NCI-H1092 (cell line): ENCODE data around the gene PPP1R13B.

ENCODE experiments used
- DNase-seq: peaks from one replicate; lab custom pipeline; 2025; lab: John Stamatoyannopoulos, UW

The PPP1R13B gene

DNA sequence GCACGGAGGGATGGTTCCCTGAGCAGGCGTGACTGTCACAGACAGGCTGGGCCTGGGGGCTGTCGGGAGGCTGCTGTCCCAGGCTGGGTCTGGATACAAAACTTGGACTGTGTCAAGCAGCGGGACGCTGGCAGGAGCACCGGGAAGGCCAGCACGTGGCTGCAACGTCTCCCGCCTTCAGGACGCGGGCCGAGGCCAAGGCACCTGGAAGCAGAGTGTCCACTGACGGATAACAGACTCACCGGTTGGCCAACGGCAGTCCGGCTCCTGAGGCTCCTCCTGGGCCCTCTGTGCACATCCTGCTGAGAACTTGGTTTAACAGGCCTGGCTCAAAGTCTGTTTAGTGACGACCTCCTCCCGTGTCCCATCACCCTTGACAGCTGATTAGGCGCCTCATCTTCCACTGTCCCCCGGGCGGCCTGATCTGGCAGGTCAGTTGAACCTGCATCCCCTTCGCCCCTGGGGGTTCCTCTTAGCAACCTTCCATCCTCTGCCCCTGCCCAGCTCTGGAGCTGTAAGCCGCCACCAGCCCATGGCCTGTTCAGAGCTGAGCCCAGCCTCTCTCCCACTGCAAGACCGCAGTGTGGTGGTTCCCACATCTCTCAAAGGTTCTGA lies 134.6 kb downstream of the PPP1R13B start:
- no peak for DNase-seq

GRCh38 chr14:103711516-103712431 lies 135.6 kb downstream of the PPP1R13B start:
- no peak for DNase-seq

DNA sequence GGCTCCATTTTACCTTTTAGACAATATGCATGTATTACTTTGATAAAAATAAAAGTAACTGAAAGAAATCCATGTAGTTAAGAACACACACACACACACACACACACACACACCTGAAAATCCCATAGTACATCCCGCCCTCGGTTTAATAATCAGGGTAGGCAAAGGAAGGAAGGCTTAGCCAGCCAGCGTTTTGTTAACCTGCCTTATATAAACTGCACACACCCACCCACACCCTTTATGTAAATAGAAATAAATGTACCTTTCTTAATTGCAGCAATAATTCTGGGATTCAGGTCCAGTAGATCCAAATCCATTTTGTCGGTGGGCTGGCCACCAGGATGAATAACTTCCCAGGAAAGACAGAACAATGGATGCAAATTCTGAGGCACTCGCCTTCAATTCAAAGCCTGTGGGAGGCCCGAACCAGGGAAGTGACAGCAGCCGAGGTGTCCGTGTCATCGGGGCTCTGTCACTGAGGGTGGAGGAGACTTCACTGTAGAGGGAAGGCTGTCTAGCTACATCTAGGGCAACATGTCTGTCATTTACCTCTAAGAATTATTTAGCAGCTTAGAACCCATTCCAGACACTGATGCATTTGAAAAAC lies 136.5 kb downstream of the PPP1R13B start:
- DNase-seq: no peak

DNA sequence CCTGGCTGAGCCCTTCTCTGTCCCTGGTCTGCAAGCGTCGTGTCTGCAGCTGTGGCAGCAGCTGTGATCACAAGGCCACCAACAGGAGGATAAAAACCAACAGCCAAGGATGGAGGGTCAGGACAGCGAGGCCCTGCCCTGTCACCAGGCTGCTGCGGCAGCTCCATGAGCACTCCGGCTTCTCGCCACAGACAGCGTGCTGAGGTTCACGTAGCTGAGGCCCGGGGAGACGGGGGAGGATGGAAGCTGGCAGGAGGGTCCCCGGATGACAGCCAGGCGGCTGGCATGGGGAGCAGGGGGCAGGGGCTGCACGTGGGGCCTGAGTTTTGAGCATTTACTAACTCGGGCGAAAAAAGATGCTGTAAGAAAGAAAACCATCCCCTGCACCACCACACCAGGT lies 137.6 kb downstream of the PPP1R13B start:
- no peak for DNase-seq

- DNase-seq: no peak
Measured at GRCh38 chr14:103708750-103709187, 138.6 kb downstream of the PPP1R13B start.

- no peak for DNase-seq
Measured at GRCh38 chr14:103707329-103708263, 139.8 kb downstream of the PPP1R13B start.

DNA sequence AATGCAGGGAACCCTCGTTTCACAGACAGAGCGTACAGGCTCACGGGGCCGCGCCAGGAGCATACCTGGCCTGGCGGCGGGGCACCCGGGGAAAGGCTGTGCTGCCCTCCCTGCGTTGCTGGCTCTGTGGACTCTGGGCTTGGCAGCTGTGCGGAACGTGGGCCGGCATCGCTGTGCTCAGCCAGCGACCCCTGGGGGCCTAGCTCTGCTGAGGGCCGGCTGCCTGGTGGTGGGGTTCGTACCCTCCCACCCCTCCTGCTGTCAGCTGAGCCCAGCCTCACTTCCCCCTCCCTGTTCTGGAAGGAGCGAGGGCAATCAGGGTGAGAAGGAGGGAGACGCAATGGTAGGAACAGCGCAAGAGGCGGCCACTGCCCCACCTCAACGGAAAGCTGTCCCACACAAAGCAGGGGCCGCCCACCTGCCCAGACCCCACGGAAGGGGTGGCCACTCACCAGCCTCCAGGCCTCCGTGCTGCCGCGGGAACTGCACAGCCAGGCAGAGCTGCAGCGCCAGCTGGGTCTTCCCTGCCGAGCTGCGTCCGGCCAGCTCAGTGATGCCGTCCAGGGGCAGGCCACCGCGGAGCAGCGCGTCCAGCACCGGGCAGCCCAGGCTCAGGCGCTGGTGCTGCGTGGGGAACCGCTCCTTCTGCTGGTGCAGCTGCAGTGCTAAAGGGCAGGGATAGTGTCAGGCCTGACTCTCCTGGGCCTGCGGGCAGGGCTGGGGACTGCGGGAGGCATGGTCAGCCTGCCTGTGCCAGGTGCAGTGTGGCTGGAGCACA lies 140.6 kb downstream of the PPP1R13B start:
- DNase-seq: no peak

- DNase-seq: no peak
Measured at GRCh38 chr14:103705504-103706284, 141.7 kb downstream of the PPP1R13B start.

GRCh38 chr14:103705118-103705503 lies 142.3 kb downstream of the PPP1R13B start:
- DNase-seq: no peak

DNA sequence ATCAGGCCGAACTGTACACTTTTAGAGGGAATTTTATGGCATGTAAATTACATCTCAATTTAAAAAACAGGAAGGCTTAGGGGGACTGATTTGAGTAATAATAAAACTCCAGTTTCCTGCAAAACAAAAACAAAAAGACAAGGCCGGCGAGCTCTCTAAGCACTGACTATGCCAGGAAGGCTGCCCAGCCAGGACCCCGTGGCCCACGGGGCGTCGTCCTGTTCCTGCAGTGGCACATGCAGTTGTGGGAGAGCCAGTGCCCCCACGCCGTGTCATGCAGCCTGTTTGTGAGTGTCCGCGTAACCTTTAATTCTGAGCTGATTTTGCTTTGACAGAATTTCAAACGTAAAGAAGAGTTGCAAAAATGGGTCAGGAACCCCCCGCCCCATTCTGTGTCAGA lies 142.7 kb downstream of the PPP1R13B start:
- no peak for DNase-seq

- DNase-seq: no peak
Measured at GRCh38 chr14:103703433-103704385, 143.7 kb downstream of the PPP1R13B start.

DNA sequence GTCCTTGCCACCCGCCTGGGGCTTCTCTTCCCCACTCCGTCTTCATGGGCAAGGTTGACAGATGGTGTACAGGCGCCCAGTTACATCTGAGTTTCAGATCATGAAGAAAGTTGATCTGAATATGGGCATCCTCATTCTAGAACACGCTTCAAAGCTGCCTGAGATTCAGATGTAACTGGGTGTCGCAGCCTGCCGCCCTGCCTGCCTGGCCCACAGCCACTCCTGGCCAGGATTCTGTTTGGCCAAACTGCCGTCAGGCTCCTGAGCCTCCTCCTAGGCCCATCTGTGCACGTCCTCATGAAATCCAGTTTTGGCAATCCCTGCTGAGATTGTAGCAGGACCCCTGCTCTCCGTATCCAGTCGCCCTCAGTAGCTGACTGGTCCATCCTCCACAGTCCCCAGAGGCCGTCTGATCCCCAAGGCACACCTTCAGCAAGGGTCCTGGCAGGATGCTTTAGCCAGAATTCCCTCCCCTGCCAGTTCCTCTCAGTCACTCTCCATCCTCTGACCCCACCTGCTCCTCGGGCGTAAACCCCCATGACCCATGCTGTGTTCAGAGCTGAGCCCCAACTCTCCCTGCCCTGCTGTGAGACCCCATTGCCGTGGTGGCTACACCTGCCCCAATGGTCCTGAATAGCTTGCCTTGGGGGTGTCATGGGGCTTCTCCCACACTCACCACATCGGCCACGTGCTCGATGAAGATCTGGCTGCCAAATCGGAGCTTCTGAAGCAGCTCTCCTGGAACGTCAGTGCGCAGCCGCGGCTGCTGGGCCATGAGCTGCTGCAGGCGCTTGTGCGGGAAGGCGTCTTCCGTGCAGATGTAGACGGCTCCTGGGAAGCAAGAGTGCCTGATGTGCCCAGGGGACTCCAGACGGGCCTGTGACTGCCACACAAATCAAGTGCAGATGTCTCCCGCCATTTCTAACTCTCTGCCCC lies 144.6 kb downstream of the PPP1R13B start:
- DNase-seq: no peak

DNA sequence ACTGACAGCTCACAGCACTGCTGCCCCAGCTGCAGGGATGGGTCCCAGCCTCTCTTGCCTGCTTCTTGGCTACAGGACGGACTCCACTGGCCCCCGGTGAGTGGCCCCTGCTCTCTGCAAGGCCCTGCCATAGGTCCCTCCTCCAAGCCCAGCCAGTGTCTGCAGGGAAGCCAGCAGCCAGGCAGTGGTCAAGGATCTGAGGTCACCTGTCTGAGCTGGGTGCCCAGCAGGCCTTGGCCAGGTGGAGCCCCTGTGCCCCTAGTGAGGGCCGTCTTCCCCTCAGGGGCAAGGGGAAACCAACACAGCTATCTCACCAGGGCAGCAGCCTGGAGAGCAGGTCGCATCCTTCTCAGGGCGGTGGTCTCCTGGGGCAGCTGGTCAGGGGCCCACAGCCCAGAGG lies 145.3 kb downstream of the PPP1R13B start:
- DNase-seq: no peak

GRCh38 chr14:103700753-103701490 lies 146.5 kb downstream of the PPP1R13B start:
- no peak for DNase-seq

- no peak for DNase-seq
Measured at GRCh38 chr14:103699901-103700752, 147.2 kb downstream of the PPP1R13B start.

- no peak for DNase-seq
Measured at GRCh38 chr14:103699261-103699661, 148.1 kb downstream of the PPP1R13B start.
